ENCODE data around the gene SLAMF8.

The SLAMF8 gene

DNA sequence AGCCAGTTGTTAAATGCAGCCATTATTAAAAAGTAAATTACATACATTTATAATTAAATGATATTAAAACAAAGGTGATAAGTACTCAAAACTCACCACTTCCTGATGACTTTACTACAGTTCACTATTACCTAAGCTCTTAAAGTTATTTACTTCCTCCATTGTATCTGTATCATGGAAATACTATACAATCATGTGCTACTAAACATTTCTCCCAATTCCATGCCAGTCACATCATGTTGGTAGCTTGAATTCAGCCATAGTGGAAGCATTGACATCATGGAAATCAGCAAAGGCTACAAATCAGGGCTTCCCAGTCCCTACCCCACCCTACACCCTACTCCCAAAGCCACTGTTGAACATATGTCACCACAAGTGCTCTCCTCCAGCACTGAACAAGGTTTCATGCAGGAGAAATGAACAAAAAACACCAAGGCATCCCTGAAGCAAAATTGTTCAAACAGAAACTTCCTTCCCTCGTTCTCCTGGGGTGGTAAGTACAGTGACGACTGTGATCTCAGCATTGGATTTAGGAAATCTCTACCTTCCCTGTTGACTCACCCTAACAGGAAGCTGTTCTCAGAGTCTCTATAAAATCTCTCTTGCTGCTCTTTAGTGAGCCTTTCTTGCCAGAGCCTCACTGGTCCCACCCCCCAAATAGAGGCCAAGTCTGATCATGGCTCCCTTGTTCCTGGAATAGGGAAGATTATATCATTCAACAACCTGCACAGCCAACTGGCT is 23.1 kb downstream of the SLAMF8 start:
- DNase-seq (ENCODE audit: low spot score): no peak

- no peak for DNase-seq (ENCODE audit: low spot score)
Observed at GRCh38 chr1:159851407-159851806, 24.7 kb downstream of the SLAMF8 start.

- no peak for DNase-seq (ENCODE audit: low spot score)
Observed at GRCh38 chr1:159853417-159854115, 26.9 kb downstream of the SLAMF8 start.

DNA sequence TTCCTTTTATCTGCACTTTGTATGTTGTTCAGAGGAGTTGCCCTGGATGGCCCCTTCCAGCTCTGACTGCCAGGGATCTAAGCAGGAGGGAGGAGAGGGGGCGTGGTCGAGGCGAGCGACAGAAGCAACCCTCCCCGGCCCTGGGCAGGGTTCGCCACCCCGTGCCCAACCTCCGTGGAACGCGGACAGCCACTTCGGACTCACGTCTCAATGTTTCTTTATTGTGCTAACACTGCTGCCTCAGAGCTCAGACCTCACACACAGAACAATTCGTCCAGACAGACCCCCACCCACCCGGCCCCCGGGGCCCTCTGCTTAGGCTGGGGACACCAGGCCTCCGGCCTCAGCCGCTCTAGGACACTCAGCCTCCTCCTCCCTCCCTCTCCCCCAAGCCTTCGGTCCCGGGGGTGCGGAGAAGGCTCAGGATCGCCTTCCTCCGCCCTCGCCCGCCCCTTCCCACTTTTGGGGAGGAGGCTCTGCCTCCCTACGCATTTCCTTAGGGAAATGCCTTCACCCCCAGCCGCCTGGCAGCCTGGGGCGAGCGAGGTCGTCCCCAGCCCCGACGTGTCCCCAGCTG is 27.5 kb downstream of the SLAMF8 start:
- DNase-seq (ENCODE audit: low spot score): peak; percentile 86

- DNase-seq (ENCODE audit: low spot score): peak; percentile 84
Observed at GRCh38 chr1:159854693-159855192, 28.1 kb downstream of the SLAMF8 start.

GRCh38 chr1:159855709-159856108 is 29.0 kb downstream of the SLAMF8 start:
- no peak for DNase-seq (ENCODE audit: low spot score)

DNA sequence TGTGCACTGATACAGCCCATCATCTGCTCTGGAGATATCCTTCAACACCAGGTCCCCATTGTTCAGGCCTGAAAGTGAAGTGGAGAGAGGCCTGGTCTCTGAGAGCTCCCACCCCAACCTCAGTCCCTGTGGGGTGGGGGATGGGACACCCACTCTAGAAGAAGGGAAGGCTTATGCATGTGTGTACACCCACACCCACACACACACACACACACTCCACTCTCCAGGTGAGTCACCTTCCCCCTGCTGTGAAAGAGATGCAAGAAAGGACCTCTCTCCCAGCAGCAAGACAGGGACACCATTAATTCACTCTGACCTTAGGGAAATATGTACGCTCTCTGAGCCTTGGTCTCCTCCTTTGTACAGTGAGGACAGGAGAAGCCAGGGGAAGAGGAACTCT is 29.9 kb downstream of the SLAMF8 start:
- DNase-seq (ENCODE audit: low spot score): no peak

DNA sequence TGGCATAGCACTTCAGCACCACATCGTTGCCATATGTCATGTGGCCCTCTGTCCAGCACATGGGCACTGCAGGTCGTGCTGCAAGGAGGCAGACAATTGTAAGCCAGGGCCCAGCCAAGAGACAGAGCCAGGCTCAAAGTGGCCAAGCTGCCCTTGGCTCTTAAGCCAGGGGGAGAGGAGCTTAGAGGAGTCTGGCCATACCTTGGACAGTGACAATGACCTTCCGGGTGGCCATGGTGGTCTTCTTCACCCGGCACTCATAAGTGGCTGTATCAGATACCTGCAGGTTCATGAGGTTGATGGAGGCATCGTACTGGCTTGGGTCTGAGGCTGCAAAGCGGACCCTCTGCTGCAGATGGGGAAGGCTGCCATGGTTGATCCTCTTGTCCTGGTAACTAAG is 31.2 kb downstream of the SLAMF8 start:
- no peak for DNase-seq (ENCODE audit: low spot score)

- DNase-seq (ENCODE audit: low spot score): no peak
Observed at GRCh38 chr1:159859767-159860322, 33.2 kb downstream of the SLAMF8 start.

DNA sequence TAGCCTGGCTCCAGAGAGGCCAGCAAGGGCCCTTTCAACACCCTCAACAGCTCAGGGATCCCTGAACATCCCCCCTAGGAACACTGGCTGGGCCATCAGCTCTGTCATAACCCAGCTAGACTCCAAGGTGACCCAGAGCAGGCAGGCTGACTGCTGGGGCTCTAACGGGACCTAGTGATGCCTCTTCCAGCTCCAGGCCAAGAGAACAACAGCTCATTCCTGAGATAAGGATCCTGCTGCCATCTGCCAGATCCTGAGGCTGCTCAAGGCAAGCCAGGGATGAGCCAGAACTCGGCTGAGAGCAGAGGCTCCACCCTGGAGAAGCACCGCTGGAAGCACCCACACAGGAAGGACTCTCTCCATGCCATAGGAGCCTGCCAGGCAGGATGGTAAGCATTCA is 33.8 kb downstream of the SLAMF8 start:
- no peak for DNase-seq (ENCODE audit: low spot score)

DNA sequence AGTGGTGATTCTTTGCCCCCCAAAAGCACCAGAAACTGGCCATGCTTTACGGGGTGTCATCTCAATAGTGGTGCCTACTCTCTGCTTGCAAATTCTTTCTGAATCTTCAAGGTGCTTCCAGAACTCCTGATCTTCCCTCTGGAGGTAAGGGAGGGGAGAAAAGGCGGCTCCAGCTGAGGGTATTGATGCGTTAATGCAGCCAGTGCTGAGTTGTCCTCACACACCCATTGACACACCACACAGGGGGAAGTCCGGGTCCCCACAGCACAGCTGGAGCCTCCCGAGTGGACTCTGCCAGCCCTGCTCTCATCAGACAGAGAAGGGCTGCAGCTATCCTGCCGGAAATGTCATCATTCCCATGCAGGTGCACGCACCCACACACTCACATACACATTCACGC is 34.5 kb downstream of the SLAMF8 start:
- no peak for DNase-seq (ENCODE audit: low spot score)

GRCh38 chr1:159862031-159862430 is 35.4 kb downstream of the SLAMF8 start:
- DNase-seq (ENCODE audit: low spot score): no peak

DNA sequence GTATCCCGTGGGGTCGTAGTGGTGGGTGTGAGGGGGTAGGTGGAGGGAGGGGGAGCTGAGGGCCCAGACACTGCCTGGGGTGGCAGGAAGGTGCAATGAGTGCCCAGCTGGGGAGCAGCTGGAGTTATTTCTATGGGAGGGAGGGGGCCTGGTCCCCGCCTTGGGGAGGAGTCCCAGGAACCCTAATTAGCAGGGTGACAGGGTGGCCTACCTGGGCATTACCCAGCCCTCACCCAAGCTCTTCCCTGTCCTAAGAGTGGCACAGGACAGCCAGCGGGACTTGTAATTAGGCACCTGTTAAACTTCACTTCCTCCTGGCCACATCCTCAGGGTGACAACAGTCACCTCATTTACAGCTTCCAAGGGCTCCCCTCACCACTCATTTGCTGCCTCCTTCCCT is 35.9 kb downstream of the SLAMF8 start, which contains the start of gene VSIG8:
Gene VSIG8, minus strand, starts transcription at position 101 of the 400 bp plus-strand sequence. CDS start 136 bp downstream, outside the sequence.
- no peak for DNase-seq (ENCODE audit: low spot score)

- no peak for DNase-seq (ENCODE audit: low spot score)
Observed at GRCh38 chr1:159864262-159864661, 37.6 kb downstream of the SLAMF8 start.

DNA sequence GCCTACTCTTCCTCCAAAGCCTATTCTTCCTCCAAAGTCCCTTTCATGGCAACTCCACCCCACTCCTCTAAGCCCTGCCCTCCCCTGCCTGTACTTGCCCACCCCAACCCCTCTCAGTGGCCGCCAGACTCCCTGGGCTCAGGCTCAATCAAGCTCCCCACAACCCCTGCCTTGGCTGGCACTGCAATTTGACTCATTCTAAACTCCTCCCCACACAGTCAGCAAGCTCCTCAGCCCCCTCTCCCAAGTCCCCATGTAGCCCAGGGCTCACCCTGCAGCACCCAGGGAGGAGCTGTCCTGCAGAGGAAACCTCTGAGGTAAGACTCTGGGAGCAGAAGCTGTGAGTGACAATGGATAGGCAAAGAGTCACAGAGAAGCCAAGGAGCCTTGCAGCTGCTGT is 39.4 kb downstream of the SLAMF8 start:
- no peak for DNase-seq (ENCODE audit: low spot score)

DNA sequence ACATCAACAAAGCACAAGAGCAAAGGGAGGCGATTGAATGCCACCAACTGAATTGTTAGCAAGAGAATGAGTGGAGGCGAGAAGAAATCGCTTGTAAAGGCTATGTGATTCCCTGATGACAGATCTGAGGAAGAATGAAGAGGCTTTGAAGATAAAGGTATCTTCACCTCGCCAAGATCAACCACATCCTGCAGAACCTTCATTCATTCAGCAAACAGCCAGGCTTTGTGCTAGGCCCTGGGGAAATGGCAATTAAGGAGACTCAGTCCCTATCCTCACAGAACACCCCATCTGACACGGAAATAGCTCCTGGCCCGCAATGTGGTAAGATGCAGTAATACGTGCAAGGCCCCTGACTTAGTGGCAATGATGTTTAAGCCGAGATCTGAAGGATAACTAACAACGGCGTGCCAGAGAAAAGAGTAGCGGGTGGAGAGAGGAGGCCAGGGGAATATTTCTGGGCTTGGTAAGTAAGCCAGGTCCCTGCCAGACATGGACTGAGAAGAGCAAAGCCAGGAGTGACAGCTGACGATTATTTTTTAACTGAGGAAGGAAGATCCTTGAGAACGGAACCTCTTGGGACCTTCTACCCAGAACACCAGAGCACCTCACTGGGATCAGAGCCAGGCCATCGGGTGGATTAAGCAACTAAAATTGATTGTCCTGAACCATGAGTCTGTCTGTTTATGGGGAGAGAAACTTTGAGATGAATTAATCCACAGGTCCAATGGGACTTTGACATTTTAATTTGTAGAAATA is 40.4 kb downstream of the SLAMF8 start:
- DNase-seq (ENCODE audit: low spot score): no peak

GRCh38 chr1:159867664-159868026 is 41.0 kb downstream of the SLAMF8 start:
- no peak for DNase-seq (ENCODE audit: low spot score)

- no peak for DNase-seq (ENCODE audit: low spot score)
Observed at GRCh38 chr1:159868766-159869165, 42.1 kb downstream of the SLAMF8 start.

GRCh38 chr1:159869173-159869572 is 42.5 kb downstream of the SLAMF8 start:
- no peak for DNase-seq (ENCODE audit: low spot score)

GRCh38 chr1:159869607-159870006 is 42.9 kb downstream of the SLAMF8 start:
- no peak for DNase-seq (ENCODE audit: low spot score)

DNA sequence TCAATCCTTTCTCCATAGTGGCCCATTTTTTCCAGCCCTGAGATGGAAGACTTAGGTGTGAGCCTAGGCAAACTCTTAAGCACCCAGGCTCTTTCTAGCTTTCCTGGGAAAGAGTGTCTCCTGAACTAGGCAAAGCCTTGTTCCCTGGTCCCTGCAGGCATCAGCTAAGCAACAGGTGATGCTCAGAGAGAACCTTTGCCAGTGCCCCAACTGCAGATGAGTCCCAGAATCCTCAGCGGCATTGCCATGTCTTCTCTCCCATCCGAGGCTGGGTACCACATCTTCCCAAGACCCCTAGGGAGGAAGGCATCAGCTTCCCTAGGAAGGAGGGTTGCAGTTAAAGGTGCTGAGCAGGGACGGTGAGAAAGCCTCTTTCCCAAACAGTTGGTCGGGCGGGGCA is 44.0 kb downstream of the SLAMF8 start:
- no peak for DNase-seq (ENCODE audit: low spot score)

DNA sequence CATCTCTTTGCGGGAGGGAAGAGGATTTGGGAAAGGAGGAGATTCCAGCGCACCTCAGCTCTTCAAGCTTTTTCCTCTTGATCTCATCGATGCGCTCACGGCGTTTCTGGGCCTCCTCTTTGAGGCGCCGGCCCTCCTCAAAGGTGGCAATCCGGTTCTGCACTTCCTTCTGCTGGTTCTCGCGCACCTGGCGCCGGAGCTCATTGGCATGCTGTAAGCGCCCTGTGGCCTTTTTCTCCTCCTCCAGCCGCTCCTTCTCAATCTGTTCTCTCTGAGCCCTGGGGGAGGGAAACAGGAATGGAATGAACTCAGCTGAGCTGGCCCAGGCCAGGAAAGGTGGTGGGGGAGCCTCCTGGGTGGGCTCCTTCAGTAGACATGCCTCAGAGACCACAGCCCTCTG is 46.2 kb downstream of the SLAMF8 start:
- DNase-seq (ENCODE audit: low spot score): no peak
